ENCODE measurements around the gene M6PR. TPM values are rescaled to one million over a fixed set of nuclear protein-coding genes. Genes with fewer than 3 reads are reported as not detected.

The M6PR gene
- total and polyA plus RNA-seq, 9 donors, result 44.9 to 150 (median 101) TPM

- intact Hi-C loops (cut with DNase I), result loop anchor here in 3 of 4 donors (5.0 to 10.0 kb wide), 2 partner anchors 75 to 77 kb away; no protein-coding TSS in a partner anchor
- H3K9me3 ChIP-seq, result no peaks in the 10 kb centered on the region
- H3K27me3 ChIP-seq, result no peaks in the 10 kb centered on the region
- H3K27ac ChIP-seq, result no peak overlapping the region
- no peak for TF ChIP-seq EP300 (IDR thresholded peaks at IDR 0.05)
- no peaks in the 10 kb centered on the region for H3K4me1 ChIP-seq (ENCODE audit: insufficient read depth)
- no peaks in the 10 kb centered on the region for H3K36me3 ChIP-seq
- no peak for DNase-seq
- 53 to 61% (median 56%) methylated on average over 4 of the region's 4 CpGs for WGBS, 3 donors
- H3K4me3 ChIP-seq, result no peak overlapping the region
Observed at GRCh38 chr12:8957561-8957960, 8.1 kb upstream of the M6PR start.

GRCh38 chr12:8956772-8957171 is 7.3 kb upstream of the M6PR start:
- H3K36me3 ChIP-seq, result no peaks in the 10 kb centered on the region
- H3K4me1 ChIP-seq (ENCODE audit: insufficient read depth), result no peaks in the 10 kb centered on the region
- TF ChIP-seq POLR2A (IDR thresholded peaks at IDR 0.05) (no peak), CTCF (IDR thresholded peaks at IDR 0.05) (no peak), EP300 (IDR thresholded peaks at IDR 0.05) (no peak)
- no peak overlapping the region for H3K4me3 ChIP-seq
- 74 to 91% (median 86%) methylated on average over 7 of the region's 7 CpGs for WGBS, 3 donors
- no peak overlapping the region for H3K27ac ChIP-seq
- intact Hi-C loops (cut with DNase I), result loop anchor here in 3 of 4 donors (5.0 to 10.0 kb wide), 2 partner anchors 76 to 78 kb away; no protein-coding TSS in a partner anchor
- H3K9me3 ChIP-seq, result no peaks in the 10 kb centered on the region
- no peaks in the 10 kb centered on the region for H3K27me3 ChIP-seq
- no peak for DNase-seq

GRCh38 chr12:8956073-8956472 is 6.6 kb upstream of the M6PR start:
- intact Hi-C loops (cut with DNase I), result loop anchor here in 3 of 4 donors (5.0 to 10.0 kb wide), 2 partner anchors 76 to 79 kb away; no protein-coding TSS in a partner anchor
- H3K27ac ChIP-seq, result no peak overlapping the region
- H3K4me1 ChIP-seq (ENCODE audit: insufficient read depth), result no peaks in the 10 kb centered on the region
- H3K36me3 ChIP-seq, result no peaks in the 10 kb centered on the region
- no peak for DNase-seq
- H3K27me3 ChIP-seq, result no peaks in the 10 kb centered on the region
- no peak for TF ChIP-seq EP300 (IDR thresholded peaks at IDR 0.05)
- TF ChIP-seq CTCF (IDR thresholded peaks at IDR 0.05), result no peak
- TF ChIP-seq POLR2A (IDR thresholded peaks at IDR 0.05), result no peak
- H3K4me3 ChIP-seq, result no peak overlapping the region
- no peaks in the 10 kb centered on the region for H3K9me3 ChIP-seq
- WGBS, 3 donors, result 92 to 94% (median 94%) methylated on average over 15 of the region's 15 CpGs

- Histone ChIP-seq H3K9me3 (no peaks in the 10 kb centered on the region), H3K36me3 (no peaks in the 10 kb centered on the region), H3K4me1 (ENCODE audit: insufficient read depth) (no peaks in the 10 kb centered on the region), H3K4me3 (no peak overlapping the region), H3K27me3 (no peaks in the 10 kb centered on the region), H3K27ac (no peak overlapping the region)
- intact Hi-C loops (cut with DNase I), result loop anchor here in 2 of 4 donors (10.0 kb wide), 1 partner anchor 81 kb away; no protein-coding TSS in a partner anchor
- DNase-seq, result no peak
- WGBS, 3 donors, result 93 to 95% (median 93%) methylated on average over 8 of the region's 8 CpGs
- TF ChIP-seq EP300 (IDR thresholded peaks at IDR 0.05), result no peak
- no peak for TF ChIP-seq POLR2A (IDR thresholded peaks at IDR 0.05)
- TF ChIP-seq CTCF (IDR thresholded peaks at IDR 0.05), result no peak
Observed at GRCh38 chr12:8953773-8954402, 4.4 kb upstream of the M6PR start.

- DNase-seq, result no peak
- H3K4me1 ChIP-seq (ENCODE audit: insufficient read depth), result peaks cover 3% of the 10 kb centered on the region
- TF ChIP-seq EP300 (IDR thresholded peaks at IDR 0.05), result no peak
- no peak for TF ChIP-seq CTCF (IDR thresholded peaks at IDR 0.05)
- no peak for TF ChIP-seq POLR2A (IDR thresholded peaks at IDR 0.05)
- no peaks in the 10 kb centered on the region for H3K27me3 ChIP-seq
- no peak overlapping the region for H3K27ac ChIP-seq
- no peaks in the 10 kb centered on the region for H3K36me3 ChIP-seq
- no peak overlapping the region for H3K4me3 ChIP-seq
- WGBS, 3 donors, result 79 to 88% (median 87%) methylated on average over 1 of the region's 1 CpG
- no peaks in the 10 kb centered on the region for H3K9me3 ChIP-seq
- intact Hi-C loops (cut with DNase I), result loop anchor here in 2 of 4 donors (10.0 kb wide), 1 partner anchor 83 kb away; no protein-coding TSS in a partner anchor
Observed at GRCh38 chr12:8951744-8952143, 2.3 kb upstream of the M6PR start.

Data from ovary (tissue), 9 donors.